IMR-90 (cell line): Measurements from ENCODE around the gene SLC24A3.

Experiments used
- BHLHE40 ChIP-seq: fragments of 150-350 bp; IDR thresholded peaks from 2 replicates; pipeline ENCODE4 v1.6.1; 2016; ENCODE audit warnings: mild to moderate bottlenecking, low read depth, low read length
- CEBPB ChIP-seq: IDR thresholded peaks from 2 replicates; pipeline ENCODE4 v1.6.1; 2012; ENCODE audit warnings: low read depth, low read length, improper control_type of control experiment
- CHD1 ChIP-seq: IDR thresholded peaks from 2 replicates; pipeline ENCODE4 v1.6.1; 2012; ENCODE audit warnings: low read depth, low read length, improper control_type of control experiment
- MAZ ChIP-seq: IDR thresholded peaks from 2 replicates; pipeline ENCODE4 v1.6.1; 2012; ENCODE audit warnings: low read depth, mild to moderate bottlenecking, low read length, improper control_type of control experiment, moderate library complexity, borderline replicate concordance
- MXI1 ChIP-seq: IDR thresholded peaks from 2 replicates; pipeline ENCODE4 v1.6.1; 2012; ENCODE audit warnings: low read depth, mild to moderate bottlenecking, low read length, moderate library complexity, borderline replicate concordance
- NFE2L2 ChIP-seq: fragments of 150-350 bp; IDR thresholded peaks from 2 replicates; pipeline ENCODE4 v1.6.1; 2016; ENCODE audit warnings: low read depth, mild to moderate bottlenecking, low read length
- POLR2A ChIP-seq: IDR thresholded peaks from 2 replicates; pipeline ENCODE4 v1.6.1; 2012; ENCODE audit warnings: mild to moderate bottlenecking, low read depth, low read length
- RAD21 ChIP-seq: IDR thresholded peaks from 2 replicates; pipeline ENCODE4 v1.6.1; 2012; ENCODE audit warnings: low read length, improper control_type of control experiment
- RCOR1 ChIP-seq: IDR thresholded peaks from 2 replicates; pipeline ENCODE4 v1.6.1; 2012; ENCODE audit warnings: mild to moderate bottlenecking, low read length, improper control_type of control experiment; ENCODE audit not compliant: insufficient replicate concordance
- SMC3 ChIP-seq: fragments of 150-350 bp; IDR thresholded peaks from 2 replicates; pipeline ENCODE4 v1.6.1; 2016; ENCODE audit warnings: low read depth, mild to moderate bottlenecking, antibody characterized with exemption, low read length, moderate library complexity
- TF ChIP-seq, protein P1 (sequence below): conservative IDR thresholded peaks from 2 replicates; pipeline ENCODE4 v1.5.1; 2012; ENCODE audit warnings: mild to moderate bottlenecking, low read depth, low read length, improper control_type of control experiment
- TF ChIP-seq, protein P2 (sequence below): fragments of 150-350 bp; IDR thresholded peaks from 2 replicates; pipeline ENCODE4 v1.6.1; 2017; ENCODE audit warnings: mild to moderate bottlenecking, antibody characterized with exemption, low read length, low read depth

GRCh38 chr20:19770375-19770774, 557.9 kb downstream of the SLC24A3 start:
- TF ChIP-seq CEBPB (no peak), POLR2A (no peak), MXI1 (no peak), SMC3 (no peak), NFE2L2 (no peak), RCOR1 (no peak), BHLHE40 (no peak), CHD1 (no peak), RAD21 (no peak), MAZ (no peak)
- TF ChIP-seq, protein P1, sequence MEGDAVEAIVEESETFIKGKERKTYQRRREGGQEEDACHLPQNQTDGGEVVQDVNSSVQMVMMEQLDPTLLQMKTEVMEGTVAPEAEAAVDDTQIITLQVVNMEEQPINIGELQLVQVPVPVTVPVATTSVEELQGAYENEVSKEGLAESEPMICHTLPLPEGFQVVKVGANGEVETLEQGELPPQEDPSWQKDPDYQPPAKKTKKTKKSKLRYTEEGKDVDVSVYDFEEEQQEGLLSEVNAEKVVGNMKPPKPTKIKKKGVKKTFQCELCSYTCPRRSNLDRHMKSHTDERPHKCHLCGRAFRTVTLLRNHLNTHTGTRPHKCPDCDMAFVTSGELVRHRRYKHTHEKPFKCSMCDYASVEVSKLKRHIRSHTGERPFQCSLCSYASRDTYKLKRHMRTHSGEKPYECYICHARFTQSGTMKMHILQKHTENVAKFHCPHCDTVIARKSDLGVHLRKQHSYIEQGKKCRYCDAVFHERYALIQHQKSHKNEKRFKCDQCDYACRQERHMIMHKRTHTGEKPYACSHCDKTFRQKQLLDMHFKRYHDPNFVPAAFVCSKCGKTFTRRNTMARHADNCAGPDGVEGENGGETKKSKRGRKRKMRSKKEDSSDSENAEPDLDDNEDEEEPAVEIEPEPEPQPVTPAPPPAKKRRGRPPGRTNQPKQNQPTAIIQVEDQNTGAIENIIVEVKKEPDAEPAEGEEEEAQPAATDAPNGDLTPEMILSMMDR, result no peak
- TF ChIP-seq, protein P2, sequence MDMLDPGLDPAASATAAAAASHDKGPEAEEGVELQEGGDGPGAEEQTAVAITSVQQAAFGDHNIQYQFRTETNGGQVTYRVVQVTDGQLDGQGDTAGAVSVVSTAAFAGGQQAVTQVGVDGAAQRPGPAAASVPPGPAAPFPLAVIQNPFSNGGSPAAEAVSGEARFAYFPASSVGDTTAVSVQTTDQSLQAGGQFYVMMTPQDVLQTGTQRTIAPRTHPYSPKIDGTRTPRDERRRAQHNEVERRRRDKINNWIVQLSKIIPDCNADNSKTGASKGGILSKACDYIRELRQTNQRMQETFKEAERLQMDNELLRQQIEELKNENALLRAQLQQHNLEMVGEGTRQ, result no peak
